CD4-positive, alpha-beta memory T cell (primary cell): ENCODE data around the gene GLG1. TPM values are rescaled to one million over a fixed set of nuclear protein-coding genes. Genes with fewer than 3 reads are reported as not detected.

Experiments used
- CTCF ChIA-PET: fragments of 350-600 bp; sonication (Branson Sonifier 250); formaldehyde crosslinking; loops from one replicate; lab custom pipeline; 2021; ENCODE audit warnings: inconsistent platforms; ENCODE audit not compliant: partially characterized antibody; lab: Charles Lee
- POLR2A ChIA-PET: fragments of 350-600 bp; sonication (Branson Sonifier 250); formaldehyde crosslinking; loops from one replicate; lab custom pipeline; 2021; ENCODE audit not compliant: partially characterized antibody; lab: Charles Lee
- DNase-seq, 5 donors: peaks; one replicate each; pipeline versions ENCODE4 v3.0.0 to v3.0.0-alpha.2; 2020 to 2022; ENCODE audit warnings: mixed read lengths in 1 of 5
- H3K27ac ChIP-seq: one replicate; pipeline ENCODE4 v1.7.0; 2013; ENCODE audit warnings: low read depth, low read length
- H3K27me3 ChIP-seq: 2 replicates; pipeline ENCODE4 v1.7.0; 2013; ENCODE audit warnings: mild to moderate bottlenecking, low read length, moderate library complexity; ENCODE audit not compliant: insufficient read depth
- H3K36me3 ChIP-seq: 2 replicates; pipeline ENCODE4 v1.7.0; 2013; ENCODE audit warnings: mild to moderate bottlenecking, low read length, moderate library complexity; ENCODE audit not compliant: insufficient read depth
- H3K4me1 ChIP-seq: 2 replicates; pipeline ENCODE4 v1.7.0; 2013; ENCODE audit warnings: mild to moderate bottlenecking, low read length, moderate library complexity; ENCODE audit not compliant: insufficient read depth
- H3K4me3 ChIP-seq, 2 donors: one replicate each; pipeline ENCODE4 v1.7.0; 2013; ENCODE audit warnings: low read length in 2 of 2, mild to moderate bottlenecking in 1 of 2
- H3K9me3 ChIP-seq, 2 donors: one replicate each; pipeline ENCODE4 v1.7.0; 2013; ENCODE audit warnings: low read length in 2 of 2, control low read depth in 1 of 2; ENCODE audit not compliant: control insufficient read depth in 1 of 2
- H3K27ac Mint-ChIP-seq, 7 donors: one replicate each; pipeline ENCODE4 v1.8.0; 2020 to 2021; ENCODE audit warnings: mixed read lengths in 7 of 7, mild to moderate bottlenecking in 6 of 7, inconsistent platforms in 3 of 7, moderate library complexity in 3 of 7
- H3K27me3 Mint-ChIP-seq, 2 donors: one replicate each; pipeline ENCODE4 v1.8.0; 2020 to 2021; ENCODE audit warnings: mixed read lengths in 2 of 2
- H3K36me3 Mint-ChIP-seq, 2 donors: one replicate each; pipeline ENCODE4 v1.8.0; 2020 to 2021; ENCODE audit warnings: mixed read lengths in 2 of 2, inconsistent platforms in 1 of 2, mild to moderate bottlenecking in 1 of 2
- H3K4me1 Mint-ChIP-seq, 4 donors: one replicate each; pipeline ENCODE4 v1.8.0; 2020 to 2021; ENCODE audit warnings: mixed read lengths in 4 of 4, mild to moderate bottlenecking in 1 of 4
- H3K4me3 Mint-ChIP-seq, 8 donors: one replicate each; pipeline ENCODE4 v1.8.0; 2020 to 2021; ENCODE audit warnings: mixed read lengths in 8 of 8, mild to moderate bottlenecking in 7 of 8, moderate library complexity in 6 of 8, inconsistent platforms in 3 of 8
- H3K9me3 Mint-ChIP-seq, 8 donors: one replicate each; pipeline ENCODE4 v1.8.0; 2020 to 2021; ENCODE audit warnings: mixed read lengths in 8 of 8, mild to moderate bottlenecking in 5 of 8, inconsistent platforms in 3 of 8, moderate library complexity in 1 of 8
- intact Hi-C: fragments of 100-400 bp; cut with micrococcal nuclease; formaldehyde crosslinking; loops from one replicate; pipeline ENCODE4 v1.15.1; 2023
- polyA plus RNA-seq, 2 donors: library from polyadenylated mRNA; unstranded; fragments of 300-500 nt; fragmentation: Illumina TruSeq; gene quantifications; one replicate each; pipeline ENCODE4 v1.2.3, GENCODE V29; 2021
- total RNA-seq, 2 experiments: library from RNA; stranded (reverse); gene quantifications; one replicate each; pipeline ENCODE4 v1.2.3, GENCODE V29; 2021

Gene GLG1
- total and polyA plus RNA-seq, 4 experiments from 2014 or later: 121 to 209 (median 175) TPM

GRCh38 chr16:74626741-74627416 is 20.0 kb upstream of the GLG1 start:
- no peaks in the 10 kb centered on the region for H3K4me1 ChIP-seq
- no peak overlapping the region for H3K4me3 ChIP-seq
- H3K27me3 ChIP-seq: no peaks in the 10 kb centered on the region
- Mint-ChIP-seq H3K9me3 (peaks cover 0 to 2% (median 0%) of the 10 kb centered on the region in 8 donors), H3K4me3 (no peak overlapping the region), H3K27ac (peak overlapping the region in 5 of 7 donors; percentile 17 to 85 (median 64)), H3K4me1 (peaks cover 4 to 15% (median 6%) of the 10 kb centered on the region in 4 donors), H3K36me3 (peaks cover 56 to 94% of the 10 kb centered on the region in 2 donors), H3K27me3 (no peaks in the 10 kb centered on the region)
- ChIA-PET CTCF (interaction anchor here (1.4 kb wide), 1 partner anchor 16 kb away, joined by 3 read pairs; no protein-coding TSS in a partner anchor), POLR2A (no interaction called here)
- DNase-seq: no peak
- intact Hi-C loops: no loop called here
- H3K9me3 ChIP-seq: no peaks in the 10 kb centered on the region
- no peak overlapping the region for H3K27ac ChIP-seq
- H3K36me3 ChIP-seq: peaks cover 78% of the 10 kb centered on the region

DNA sequence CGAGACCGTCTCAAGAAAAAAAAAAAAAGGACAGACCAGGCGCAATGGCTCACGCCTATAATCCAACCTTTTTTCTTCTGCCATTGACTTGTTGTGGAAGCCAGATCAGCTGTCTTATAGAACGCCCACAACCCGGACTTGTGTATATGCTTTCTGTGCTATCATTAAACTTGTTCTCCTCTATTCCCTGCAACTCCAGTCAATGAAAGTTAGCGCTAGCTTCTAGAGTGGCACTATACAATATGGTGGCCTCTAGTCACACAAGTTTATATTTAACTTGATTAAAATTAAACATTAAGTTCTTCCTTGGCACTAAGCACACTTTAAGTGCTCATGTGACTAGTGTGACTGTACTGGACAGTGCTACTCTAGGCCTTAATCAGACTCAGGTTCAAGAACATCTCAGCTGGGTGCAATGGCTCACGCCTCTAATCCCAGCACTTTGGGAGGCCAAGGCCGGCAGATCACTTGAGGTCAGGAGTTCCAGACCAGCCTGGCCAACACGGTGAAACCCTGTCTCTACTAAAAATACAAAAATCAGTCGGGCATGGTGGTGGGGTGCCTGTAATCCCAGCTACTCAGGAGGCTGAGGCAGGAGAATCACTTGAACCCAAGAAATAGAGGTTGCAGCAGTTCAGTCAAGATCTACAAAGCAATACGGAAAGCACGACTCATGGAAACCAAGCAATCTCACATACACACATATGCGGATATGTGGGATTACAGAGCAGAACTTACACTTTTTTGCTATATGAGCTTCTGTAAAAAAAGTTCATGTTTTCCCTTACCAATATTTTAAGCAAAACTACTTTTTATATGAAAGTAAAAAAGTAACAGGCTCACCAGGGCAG is 18.8 kb upstream of the GLG1 start:
- Histone ChIP-seq H3K9me3 (no peaks in the 10 kb centered on the region), H3K4me1 (no peaks in the 10 kb centered on the region), H3K27me3 (no peaks in the 10 kb centered on the region), H3K36me3 (peaks cover 66% of the 10 kb centered on the region), H3K27ac (no peak overlapping the region), H3K4me3 (no peak overlapping the region)
- Mint-ChIP-seq H3K4me1 (peaks cover 4 to 15% (median 6%) of the 10 kb centered on the region in 4 donors), H3K27ac (peak overlapping the region in 5 of 7 donors; percentile 19 to 83 (median 57)), H3K4me3 (no peak overlapping the region), H3K9me3 (peaks cover 0 to 2% (median 0%) of the 10 kb centered on the region in 8 donors), H3K27me3 (no peaks in the 10 kb centered on the region), H3K36me3 (peaks cover 57 to 94% of the 10 kb centered on the region in 2 donors)
- CTCF ChIA-PET: interaction anchor here (0.6 to 2.4 kb wide), 5 partner anchors 13 to 137 kb away, joined by 3 to 10 read pairs (median 3); partner anchors contain the start of gene GLG1
- POLR2A ChIA-PET: no interaction called here
- DNase-seq: no peak
- intact Hi-C loops: no loop called here

DNA sequence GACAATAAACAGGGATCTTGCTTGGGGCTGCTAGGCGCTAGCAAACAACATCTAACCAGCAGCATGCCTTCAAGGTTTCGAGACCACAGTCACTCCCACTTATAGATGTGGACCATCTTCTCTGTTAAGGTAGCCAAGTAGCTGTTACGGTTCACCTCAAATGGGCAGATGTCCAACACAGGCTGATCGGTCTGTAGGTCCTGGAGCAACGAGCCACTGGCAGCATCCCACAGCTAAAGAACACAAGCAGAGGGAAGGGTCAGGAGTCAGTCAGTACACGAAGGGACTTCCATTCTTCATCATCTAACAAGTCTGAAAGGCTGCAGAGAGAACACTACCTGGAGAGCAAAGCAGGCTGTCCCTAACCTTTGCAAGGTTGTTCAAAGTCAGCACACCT is 16.9 kb upstream of the GLG1 start:
- POLR2A ChIA-PET: interaction anchor here (1.7 kb wide), 1 partner anchor 16 kb away, joined by 14 read pairs; the partner anchor contains the start of gene GLG1

GRCh38 chr16:74623214-74623838 is 16.4 kb upstream of the GLG1 start:
- no peaks in the 10 kb centered on the region for H3K27me3 Mint-ChIP-seq
- intact Hi-C loops: loop anchor here (1.0 to 5.0 kb wide), 2 partner anchors 127 to 156 kb away; no protein-coding TSS in a partner anchor
- no peak overlapping the region for H3K4me3 Mint-ChIP-seq
- H3K9me3 Mint-ChIP-seq: peaks cover 0 to 2% (median 0%) of the 10 kb centered on the region in 8 donors
- H3K27ac ChIP-seq: no peak overlapping the region
- no peak overlapping the region for H3K4me3 ChIP-seq
- H3K4me1 Mint-ChIP-seq: peaks cover 4 to 8% (median 6%) of the 10 kb centered on the region in 4 donors
- CTCF ChIA-PET: interaction anchor here (0.7 to 2.0 kb wide), 28 partner anchors 8 to 315 kb away, joined by 3 to 22 read pairs (median 4); partner anchors contain the start of gene GLG1
- DNase-seq: peak in 4 of 5 donors; percentile 47 to 54 (median 52)
- no peaks in the 10 kb centered on the region for H3K27me3 ChIP-seq
- peaks cover 44% of the 10 kb centered on the region for H3K36me3 ChIP-seq
- POLR2A ChIA-PET: interaction anchor here (0.7 to 1.7 kb wide), 2 partner anchors 15 to 135 kb away, joined by 4 to 14 read pairs; partner anchors contain the start of gene GLG1
- H3K4me1 ChIP-seq: no peaks in the 10 kb centered on the region
- no peaks in the 10 kb centered on the region for H3K9me3 ChIP-seq
- peak overlapping the region in 5 of 7 donors; percentile 48 to 80 (median 54) for H3K27ac Mint-ChIP-seq
- H3K36me3 Mint-ChIP-seq: peaks cover 44 to 77% of the 10 kb centered on the region in 2 donors

More for the DNA sequence above, 16.9 kb upstream of the GLG1 start:
- Mint-ChIP-seq H3K27ac (peak overlapping the region in 1 of 7 donors; percentile 9), H3K36me3 (peaks cover 49 to 81% of the 10 kb centered on the region in 2 donors), H3K4me3 (peak overlapping the region in 1 of 8 donors; percentile 38), H3K4me1 (peaks cover 4 to 12% (median 6%) of the 10 kb centered on the region in 4 donors), H3K27me3 (no peaks in the 10 kb centered on the region), H3K9me3 (peaks cover 0 to 2% (median 0%) of the 10 kb centered on the region in 8 donors)
- DNase-seq: no peak
- Histone ChIP-seq H3K36me3 (peaks cover 49% of the 10 kb centered on the region), H3K27ac (no peak overlapping the region), H3K27me3 (no peaks in the 10 kb centered on the region), H3K9me3 (no peaks in the 10 kb centered on the region), H3K4me1 (no peaks in the 10 kb centered on the region), H3K4me3 (no peak overlapping the region)
- CTCF ChIA-PET: interaction anchor here (0.7 to 2.4 kb wide), 6 partner anchors 10 to 315 kb away, joined by 3 to 10 read pairs (median 4); partner anchors contain the start of gene GLG1
- intact Hi-C loops: loop anchor here (1.0 to 5.0 kb wide), 2 partner anchors 128 to 157 kb away; no protein-coding TSS in a partner anchor

- H3K27ac Mint-ChIP-seq: no peak overlapping the region
- no peaks in the 10 kb centered on the region for H3K27me3 ChIP-seq
- H3K27me3 Mint-ChIP-seq: no peaks in the 10 kb centered on the region
- no peak overlapping the region for H3K27ac ChIP-seq
- POLR2A ChIA-PET: interaction anchor here (1.7 kb wide), 1 partner anchor 14 kb away, joined by 14 read pairs; the partner anchor contains the start of gene GLG1
- DNase-seq: no peak
- no peaks in the 10 kb centered on the region for H3K9me3 ChIP-seq
- H3K36me3 ChIP-seq: peaks cover 30% of the 10 kb centered on the region
- H3K4me3 Mint-ChIP-seq: no peak overlapping the region
- no peaks in the 10 kb centered on the region for H3K4me1 ChIP-seq
- peaks cover 0 to 2% (median 0%) of the 10 kb centered on the region in 8 donors for H3K9me3 Mint-ChIP-seq
- no peak overlapping the region for H3K4me3 ChIP-seq
- peaks cover 32 to 70% of the 10 kb centered on the region in 2 donors for H3K36me3 Mint-ChIP-seq
- intact Hi-C loops: loop anchor here (5.0 kb wide), 1 partner anchor 155 kb away; no protein-coding TSS in a partner anchor
- CTCF ChIA-PET: interaction anchor here (1.1 to 2.0 kb wide), 14 partner anchors 10 to 162 kb away, joined by 3 to 22 read pairs (median 7); partner anchors contain the start of gene GLG1
- H3K4me1 Mint-ChIP-seq: peaks cover 6 to 13% (median 8%) of the 10 kb centered on the region in 4 donors
Observed at GRCh38 chr16:74622005-74622404, 15.1 kb upstream of the GLG1 start.

DNA sequence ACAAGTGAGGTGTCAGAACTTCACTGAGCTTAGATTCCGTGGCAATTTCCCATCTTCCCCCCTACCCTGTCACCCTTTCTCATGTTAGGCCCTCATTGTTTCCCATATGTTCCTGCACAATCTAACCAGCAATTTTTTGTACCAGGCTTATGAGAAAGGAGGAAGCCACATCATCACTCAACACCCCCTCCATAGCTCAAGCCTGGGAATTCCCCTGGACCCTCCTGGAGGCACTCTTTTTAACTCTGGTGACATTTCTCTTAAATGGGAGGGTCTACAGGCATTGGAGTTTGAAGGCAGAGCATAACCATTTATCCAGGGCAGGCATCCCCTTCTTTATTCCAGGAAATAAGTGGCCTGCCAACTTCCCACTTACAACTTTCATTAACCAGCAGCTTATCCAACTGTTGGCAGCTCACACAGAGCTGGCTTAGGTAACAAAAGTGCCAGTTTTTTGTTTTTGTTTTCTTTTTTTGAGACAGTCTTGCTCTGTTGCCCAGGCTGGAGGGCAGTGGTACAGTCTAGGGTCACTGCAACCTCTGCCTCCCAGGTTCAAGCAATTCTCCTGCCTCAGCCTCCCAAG is 10.4 kb upstream of the GLG1 start:
- peaks cover 0 to 5% (median 3%) of the 10 kb centered on the region in 4 donors for H3K4me1 Mint-ChIP-seq
- peak overlapping the region in 4 of 7 donors; percentile 32 to 70 (median 38) for H3K27ac Mint-ChIP-seq
- intact Hi-C loops: no loop called here
- no peaks in the 10 kb centered on the region for H3K27me3 ChIP-seq
- H3K9me3 ChIP-seq: no peaks in the 10 kb centered on the region
- no peak for DNase-seq
- no peak overlapping the region for H3K4me3 ChIP-seq
- no peaks in the 10 kb centered on the region for H3K27me3 Mint-ChIP-seq
- ChIA-PET CTCF (interaction anchor here (1.2 kb wide), 1 partner anchor 17 kb away, joined by 3 read pairs; no protein-coding TSS in a partner anchor), POLR2A (interaction anchor here (1.6 kb wide), 2 partner anchors 11 to 15 kb away, joined by 5 to 7 read pairs; partner anchors contain the start of gene GLG1)
- H3K4me3 Mint-ChIP-seq: no peak overlapping the region
- H3K4me1 ChIP-seq: no peaks in the 10 kb centered on the region
- H3K9me3 Mint-ChIP-seq: no peaks in the 10 kb centered on the region
- no peak overlapping the region for H3K27ac ChIP-seq
- H3K36me3 Mint-ChIP-seq: peaks cover 15 to 23% of the 10 kb centered on the region in 2 donors
- H3K36me3 ChIP-seq: no peaks in the 10 kb centered on the region
